H1 (cell line): ENCODE data around the gene ARHGAP8. TPM values are rescaled to one million over a fixed set of nuclear protein-coding genes. Genes with fewer than 3 reads are reported as not detected.

Source experiments
- CTCF ChIA-PET: fragments of 300-600 bp; sonication (Branson Sonifier 250); formaldehyde crosslinking; loops from one replicate; lab custom pipeline; 2021; ENCODE audit not compliant: partially characterized antibody; lab: Charles Lee
- POLR2A ChIA-PET: fragments of 300-600 bp; sonication (Branson Sonifier 250); formaldehyde crosslinking; loops from one replicate; lab custom pipeline; 2021; ENCODE audit warnings: inconsistent platforms; ENCODE audit not compliant: partially characterized antibody; lab: Charles Lee
- DNase-seq, 2 experiments: peaks; one replicate each; pipeline versions ENCODE4 v3.0.0 to v3.0.0-alpha.2; 2010 to 2022; ENCODE audit warnings: low spot score in 2 of 2, low read depth in 1 of 2, mixed read lengths in 1 of 2
- FAIRE-seq: peaks from 2 replicates; lab custom pipeline; 2011; peaks lifted over from hg19 to GRCh38; lab: Jason Lieb, UNC
- H2AFZ ChIP-seq: 2 replicates; pipeline ENCODE4 v1.8.1; 2012; ENCODE audit warnings: low read length, inconsistent platforms
- H2AK5ac ChIP-seq: 2 replicates; pipeline ENCODE4 v1.6.1; 2013; ENCODE audit warnings: low read depth, low read length
- H2BK120ac ChIP-seq: replicated peaks from 2 replicates; pipeline ENCODE3; 2013; ENCODE audit warnings: low read depth, low read length, inconsistent platforms
- H2BK12ac ChIP-seq: 2 replicates; pipeline ENCODE4 v1.6.1; 2013; ENCODE audit warnings: low read depth, low read length
- H2BK15ac ChIP-seq: 2 replicates; pipeline ENCODE4 v1.6.1; 2013; ENCODE audit warnings: low read length
- H2BK20ac ChIP-seq: 2 replicates; pipeline ENCODE4 v1.6.1; 2013; ENCODE audit warnings: low read length
- H2BK5ac ChIP-seq: 2 replicates; pipeline ENCODE4 v1.6.1; 2013; ENCODE audit warnings: low read depth, low read length
- H3K14ac ChIP-seq: 2 replicates; pipeline ENCODE4 v1.6.1; 2013; ENCODE audit warnings: inconsistent platforms; ENCODE audit not compliant: insufficient read length
- H3K18ac ChIP-seq: 2 replicates; pipeline ENCODE4 v1.6.1; 2013; ENCODE audit warnings: low read length; ENCODE audit errors: extremely low read depth
- H3K23ac ChIP-seq: 2 replicates; pipeline ENCODE4 v1.6.1; 2013; ENCODE audit warnings: inconsistent platforms; ENCODE audit not compliant: insufficient read length
- H3K23me2 ChIP-seq: 2 replicates; pipeline ENCODE4 v1.6.1; 2013; ENCODE audit warnings: low read depth, low read length
- H3K27ac ChIP-seq: 2 replicates; pipeline ENCODE4 v1.6.1; 2011; ENCODE audit warnings: low read depth, low read length, inconsistent platforms
- H3K27me3 ChIP-seq, 4 experiments: replicated peaks in 1 of 4; 1 replicate in 1 of 4; 2 replicates in 3 of 4; pipeline versions ENCODE4 v1.6.1 to v1.8.1; 2011 to 2013; ENCODE audit warnings: low read length in 3 of 4, mild to moderate bottlenecking in 3 of 4, inconsistent platforms in 2 of 4, mixed read lengths in 2 of 4, moderate library complexity in 1 of 4; ENCODE audit not compliant: control insufficient read depth in 3 of 4, insufficient read depth in 3 of 4; ENCODE audit errors: extremely low read depth in 1 of 4
- H3K36me3 ChIP-seq, 4 experiments: 2 replicates each; pipeline versions ENCODE4 v1.6.1 to v1.8.1; 2011 to 2013; ENCODE audit warnings: mild to moderate bottlenecking in 4 of 4, low read length in 3 of 4, moderate library complexity in 2 of 4, control low read depth in 1 of 4, inconsistent platforms in 1 of 4; ENCODE audit not compliant: insufficient read depth in 4 of 4, control insufficient read depth in 2 of 4
- H3K4ac ChIP-seq: replicated peaks from 2 replicates; pipeline ENCODE3; 2013; ENCODE audit warnings: low read length, low read depth, mixed read lengths, inconsistent platforms; ENCODE audit not compliant: insufficient read length
- H3K4me1 ChIP-seq, 4 experiments: replicated peaks in 1 of 4; 1 replicate in 1 of 4; 2 replicates in 3 of 4; pipeline versions ENCODE4 v1.6.1 to v1.8.1; 2011 to 2013; ENCODE audit warnings: low read length in 3 of 4, inconsistent platforms in 2 of 4, mixed read lengths in 1 of 4; ENCODE audit not compliant: insufficient read depth in 4 of 4, control insufficient read depth in 3 of 4
- H3K4me2 ChIP-seq, 2 experiments: 2 replicates each; pipeline versions ENCODE4 v1.6.1 to v1.8.1; 2011 to 2013; ENCODE audit warnings: low read depth in 2 of 2, low read length in 2 of 2, control low read depth in 1 of 2, inconsistent platforms in 1 of 2, mild to moderate bottlenecking in 1 of 2; ENCODE audit not compliant: insufficient read depth in 1 of 2
- H3K4me3 ChIP-seq, 4 experiments: fragments of 200-600, 300-600 bp in 1 of 4; sonication (generic), shearing (Covaris generic), sonication (Bioruptor Twin) in 1 of 4; 2 replicates each; pipeline versions ENCODE4 v1.5.1 to v1.8.1; 2011 to 2016; ENCODE audit warnings: low read length in 4 of 4, low read depth in 3 of 4, control low read depth in 2 of 4, inconsistent platforms in 2 of 4, mild to moderate bottlenecking in 2 of 4, mixed read lengths in 1 of 4, moderate library complexity in 1 of 4; ENCODE audit not compliant: insufficient read depth in 2 of 4; ENCODE audit errors: extremely low read depth in 1 of 4
- H3K56ac ChIP-seq: replicated peaks from 2 replicates; pipeline ENCODE3; 2013; ENCODE audit warnings: low read depth, mild to moderate bottlenecking, mixed read lengths, low read length, inconsistent platforms; ENCODE audit not compliant: insufficient read length
- H3K79me1 ChIP-seq: 2 replicates; pipeline ENCODE4 v1.6.1; 2013; ENCODE audit warnings: low read depth, low read length, control low read depth
- H3K79me2 ChIP-seq, 2 experiments: 2 replicates each; pipeline versions ENCODE4 v1.6.1 to v1.8.1; 2012 to 2013; ENCODE audit warnings: low read length in 2 of 2, mild to moderate bottlenecking in 2 of 2, inconsistent platforms in 1 of 2; ENCODE audit not compliant: insufficient read depth in 2 of 2, control insufficient read depth in 1 of 2
- H3K9ac ChIP-seq, 4 experiments: replicated peaks in 1 of 4; 1 replicate in 1 of 4; 2 replicates in 3 of 4; pipeline versions ENCODE4 v1.6.1 to v1.8.1; 2011 to 2013; ENCODE audit warnings: low read depth in 3 of 4, low read length in 3 of 4, control low read depth in 2 of 4, mild to moderate bottlenecking in 2 of 4, moderate library complexity in 2 of 4, inconsistent platforms in 1 of 4; ENCODE audit errors: extremely low read depth in 1 of 4
- H3K9me3 ChIP-seq, 2 experiments: 2 replicates each; pipeline versions ENCODE4 v1.6.1 to v1.8.1; 2012 to 2013; ENCODE audit warnings: mild to moderate bottlenecking in 2 of 2, moderate library complexity in 2 of 2, control low read depth in 1 of 2, inconsistent platforms in 1 of 2, low read depth in 1 of 2, low read length in 1 of 2, mixed read lengths in 1 of 2; ENCODE audit not compliant: insufficient read depth in 2 of 2
- H4K20me1 ChIP-seq, 2 experiments: replicated peaks in 1 of 2; 2 replicates each; pipeline versions ENCODE3 to v1.8.1; 2011 to 2013; ENCODE audit warnings: inconsistent platforms in 2 of 2, low read length in 2 of 2, mild to moderate bottlenecking in 1 of 2; ENCODE audit not compliant: insufficient read depth in 2 of 2, control insufficient read depth in 1 of 2
- H4K5ac ChIP-seq: 2 replicates; pipeline ENCODE4 v1.6.1; 2013; ENCODE audit warnings: low read length, low read depth, mixed read lengths, inconsistent platforms; ENCODE audit not compliant: insufficient read length
- H4K8ac ChIP-seq: 2 replicates; pipeline ENCODE4 v1.8.0; 2013; ENCODE audit warnings: mild to moderate bottlenecking, moderate library complexity, low read length, inconsistent platforms; ENCODE audit not compliant: insufficient read depth; ENCODE audit errors: extremely low read depth
- H4K91ac ChIP-seq: replicated peaks from 2 replicates; pipeline ENCODE3; 2013; ENCODE audit warnings: low read length, mixed read lengths, inconsistent platforms; ENCODE audit not compliant: insufficient read length
- CEBPB ChIP-seq: IDR thresholded peaks from 2 replicates; pipeline ENCODE4 v1.6.1; 2012; ENCODE audit warnings: low read depth, low read length
- SRF ChIP-seq: IDR thresholded peaks from 2 replicates; pipeline ENCODE4 v1.6.1; 2011; ENCODE audit warnings: mild to moderate bottlenecking, low read depth, low read length, moderate library complexity
- WGBS, 2 experiments: shearing (Covaris generic) in 1 of 2; methylation state at CpG; one replicate each; pipeline versions ENCODE4 v1.1.6 to v1.1.7; 2013 to 2015; ENCODE audit warnings: low lambda C conversion rate in 2 of 2, mixed read lengths in 2 of 2, inconsistent platforms in 1 of 2, low coverage in 1 of 2, missing lambda C conversion rate in 1 of 2; ENCODE audit not compliant: insufficient replicate concordance in 2 of 2, insufficient coverage in 1 of 2, insufficient read length in 1 of 2; ENCODE audit errors: extremely low coverage in 1 of 2, missing lambda C conversion rate in 1 of 2; 5-methylcytosine and 5-hydroxymethylcytosine counted together
- polyA plus RNA-seq, 7 experiments: library from polyadenylated mRNA; depleted of rRNA in 3 of 7; stranded (reverse) in 5 of 7; unstranded in 2 of 7; fragments of >200 nt in 5 of 7; fragments of 200-250 nt in 2 of 7; gene quantifications; 1 replicate in 5 of 7; 2 replicates in 1 of 7; 4 replicates in 1 of 7; pipeline versions ENCODE4 v1.2.1 to v1.2.3, GENCODE V29; 2011 to 2013; ENCODE audit warnings: missing spikeins in 2 of 7, mixed read lengths in 2 of 7
- total RNA-seq: library from RNA; stranded (reverse); fragmentation: NEBNext Ultra II Directional; extraction: Animal tissue kit (Norgen Biotek cat#: 25700); gene quantifications from 2 replicates; pipeline ENCODE4 v1.2.1, GENCODE V29; 2021

Gene ARHGAP8
- total and polyA plus RNA-seq, 2 of the 8 experiments (the other 6 are each of a cell fraction or from before 2014, with no cell fraction given): 35.6 to 47.7 TPM

DNA sequence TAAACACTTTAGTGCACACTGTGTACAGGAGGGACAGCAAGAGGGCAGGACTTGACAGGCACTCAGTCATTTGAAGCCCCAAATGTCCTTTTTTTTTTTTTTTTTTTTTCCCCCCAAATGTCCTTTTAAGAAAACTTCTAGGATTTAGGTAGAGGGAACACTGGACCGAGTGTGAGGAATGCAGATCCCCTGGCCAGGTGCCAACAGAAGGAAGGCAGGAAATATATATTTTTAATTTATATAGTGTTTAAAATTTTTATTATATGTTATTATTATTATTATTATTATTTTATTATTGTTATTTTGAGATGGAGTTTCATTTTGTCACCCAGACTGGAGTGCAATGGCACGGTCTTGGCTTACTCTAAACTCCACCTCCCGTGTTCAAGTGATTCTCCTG, 35.5 kb downstream of the ARHGAP8 start:
- H3K79me2 ChIP-seq: 0 out of 4 replicates have a peak, but pooled peaks cover 0 to 2% of the 10 kb centered on the region in 2 experiments
- no peak overlapping the region for H3K4ac ChIP-seq
- H3K4me2 ChIP-seq: no peak overlapping the region
- no peak for DNase-seq
- H4K8ac ChIP-seq: no peak overlapping the region
- peaks cover 0 to 3% of the 10 kb centered on the region in 2 experiments for H4K20me1 ChIP-seq
- no peak overlapping the region for H2BK5ac ChIP-seq
- H4K91ac ChIP-seq: no peak overlapping the region
- no peak overlapping the region for H2BK15ac ChIP-seq
- no peak for TF ChIP-seq SRF
- TF ChIP-seq CEBPB: no peak
- no peak overlapping the region for H3K56ac ChIP-seq
- H3K4me3 ChIP-seq: no peak overlapping the region
- no peak overlapping the region for H3K27ac ChIP-seq
- no peak overlapping the region for H3K23ac ChIP-seq
- H2BK120ac ChIP-seq: no peak overlapping the region
- FAIRE-seq: no peak
- H2BK20ac ChIP-seq: no peak overlapping the region
- no peak overlapping the region for H2AK5ac ChIP-seq
- H3K9ac ChIP-seq: no peak overlapping the region
- H3K23me2 ChIP-seq: no peaks in the 10 kb centered on the region
- 94% methylated on average over 3 of the region's 3 CpGs; no CpG with 5 or more reads in 1 of the 2 experiments for WGBS, 2 experiments
- POLR2A ChIA-PET: no interaction called here
- peaks cover 3% of the 10 kb centered on the region; the same call in 1 of the 2 replicates for H3K79me1 ChIP-seq
- no peaks in the 10 kb centered on the region for H3K9me3 ChIP-seq
- no peak overlapping the region for H3K18ac ChIP-seq
- H3K27me3 ChIP-seq: no peaks in the 10 kb centered on the region
- no peak overlapping the region for H2BK12ac ChIP-seq
- CTCF ChIA-PET: no interaction called here
- H3K4me1 ChIP-seq: peaks cover 0 to 11% (median 5%) of the 10 kb centered on the region in 4 experiments; a peak in 4 of 7 replicates
- H2AFZ ChIP-seq: no peak overlapping the region
- peaks cover 0 to 9% (median under 1%) of the 10 kb centered on the region in 4 experiments; a peak in 2 of 8 replicates for H3K36me3 ChIP-seq
- H4K5ac ChIP-seq: no peak overlapping the region
- no peak overlapping the region for H3K14ac ChIP-seq
